GM12865 (cell line): ENCODE data around the gene PRRT1.

Source experiments
- DNase-seq: peaks from one replicate; pipeline ENCODE4 v3.0.0; 2010; ENCODE audit warnings: low read depth
- H3K4me3 ChIP-seq: 2 replicates; pipeline ENCODE4 v1.5.1; 2011; ENCODE audit warnings: mild to moderate bottlenecking, low read depth, low read length, control low read depth
- TF ChIP-seq, protein P1 (sequence below): IDR thresholded peaks from 2 replicates; pipeline ENCODE4 v1.5.1; 2011; ENCODE audit warnings: low read length, control low read depth, low read depth, inconsistent platforms; ENCODE audit not compliant: insufficient read depth; ENCODE audit errors: missing control alignments

The PRRT1 gene

DNA sequence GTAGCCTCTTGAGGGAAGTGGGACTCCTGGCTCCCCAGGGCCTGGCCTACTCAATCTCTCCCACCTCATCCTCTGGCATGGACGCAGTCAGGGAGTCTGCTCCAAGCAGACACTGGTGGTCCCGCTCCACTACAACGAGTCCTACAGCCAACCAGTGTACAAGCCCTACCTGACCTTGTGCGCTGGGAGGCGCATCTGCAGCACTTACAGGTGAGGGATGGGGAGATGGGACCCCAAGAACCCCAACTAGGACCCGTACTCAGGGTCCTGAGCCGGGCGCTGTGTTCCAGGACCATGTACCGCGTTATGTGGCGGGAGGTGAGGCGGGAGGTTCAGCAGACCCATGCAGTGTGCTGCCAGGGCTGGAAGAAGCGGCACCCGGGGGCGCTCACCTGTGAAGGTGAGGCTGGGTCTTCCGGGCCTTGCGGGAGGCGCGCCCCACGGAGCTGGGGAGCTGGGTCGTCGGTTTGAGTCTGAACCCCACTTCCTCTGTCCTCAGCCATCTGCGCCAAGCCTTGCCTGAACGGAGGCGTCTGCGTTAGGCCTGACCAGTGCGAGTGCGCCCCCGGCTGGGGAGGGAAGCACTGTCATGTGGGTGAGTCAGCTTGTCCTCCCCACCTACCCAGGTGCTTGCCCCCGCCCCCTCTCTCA is 14.8 kb upstream of the PRRT1 start:
- no peak for DNase-seq
- no peak overlapping the region for H3K4me3 ChIP-seq
- TF ChIP-seq, protein P1, sequence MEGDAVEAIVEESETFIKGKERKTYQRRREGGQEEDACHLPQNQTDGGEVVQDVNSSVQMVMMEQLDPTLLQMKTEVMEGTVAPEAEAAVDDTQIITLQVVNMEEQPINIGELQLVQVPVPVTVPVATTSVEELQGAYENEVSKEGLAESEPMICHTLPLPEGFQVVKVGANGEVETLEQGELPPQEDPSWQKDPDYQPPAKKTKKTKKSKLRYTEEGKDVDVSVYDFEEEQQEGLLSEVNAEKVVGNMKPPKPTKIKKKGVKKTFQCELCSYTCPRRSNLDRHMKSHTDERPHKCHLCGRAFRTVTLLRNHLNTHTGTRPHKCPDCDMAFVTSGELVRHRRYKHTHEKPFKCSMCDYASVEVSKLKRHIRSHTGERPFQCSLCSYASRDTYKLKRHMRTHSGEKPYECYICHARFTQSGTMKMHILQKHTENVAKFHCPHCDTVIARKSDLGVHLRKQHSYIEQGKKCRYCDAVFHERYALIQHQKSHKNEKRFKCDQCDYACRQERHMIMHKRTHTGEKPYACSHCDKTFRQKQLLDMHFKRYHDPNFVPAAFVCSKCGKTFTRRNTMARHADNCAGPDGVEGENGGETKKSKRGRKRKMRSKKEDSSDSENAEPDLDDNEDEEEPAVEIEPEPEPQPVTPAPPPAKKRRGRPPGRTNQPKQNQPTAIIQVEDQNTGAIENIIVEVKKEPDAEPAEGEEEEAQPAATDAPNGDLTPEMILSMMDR = no peak

DNA sequence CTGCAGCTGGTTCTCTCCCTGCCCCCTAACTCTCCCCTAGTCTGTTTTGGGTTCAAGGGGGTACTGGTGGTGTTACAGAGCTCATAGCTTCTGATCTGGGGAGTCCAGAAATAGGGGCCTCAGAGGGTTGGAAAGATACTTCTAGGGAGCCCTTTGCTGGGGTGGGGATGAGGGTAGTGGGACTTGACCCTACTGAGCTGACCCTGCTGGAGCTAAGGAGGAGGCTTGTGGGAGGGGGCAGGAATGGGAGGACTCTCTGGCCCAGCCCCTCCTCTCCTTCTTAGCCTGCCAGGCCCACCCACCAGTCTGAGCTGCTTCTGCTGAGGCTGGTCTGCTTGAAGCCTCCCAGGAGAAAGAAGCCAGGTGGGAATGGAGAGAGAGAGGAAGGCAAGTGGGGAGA is 12.6 kb upstream of the PRRT1 start, which contains the start of gene EGFL8:
Gene EGFL8 (plus strand): TSS at position 301 of the 400 bp plus-strand sequence. CDS start 1,571 bp downstream, outside the sequence.
- no peak for DNase-seq
- TF ChIP-seq, protein P1 = no peak
- H3K4me3 ChIP-seq = no peak within 1 kb of the TSS

DNA sequence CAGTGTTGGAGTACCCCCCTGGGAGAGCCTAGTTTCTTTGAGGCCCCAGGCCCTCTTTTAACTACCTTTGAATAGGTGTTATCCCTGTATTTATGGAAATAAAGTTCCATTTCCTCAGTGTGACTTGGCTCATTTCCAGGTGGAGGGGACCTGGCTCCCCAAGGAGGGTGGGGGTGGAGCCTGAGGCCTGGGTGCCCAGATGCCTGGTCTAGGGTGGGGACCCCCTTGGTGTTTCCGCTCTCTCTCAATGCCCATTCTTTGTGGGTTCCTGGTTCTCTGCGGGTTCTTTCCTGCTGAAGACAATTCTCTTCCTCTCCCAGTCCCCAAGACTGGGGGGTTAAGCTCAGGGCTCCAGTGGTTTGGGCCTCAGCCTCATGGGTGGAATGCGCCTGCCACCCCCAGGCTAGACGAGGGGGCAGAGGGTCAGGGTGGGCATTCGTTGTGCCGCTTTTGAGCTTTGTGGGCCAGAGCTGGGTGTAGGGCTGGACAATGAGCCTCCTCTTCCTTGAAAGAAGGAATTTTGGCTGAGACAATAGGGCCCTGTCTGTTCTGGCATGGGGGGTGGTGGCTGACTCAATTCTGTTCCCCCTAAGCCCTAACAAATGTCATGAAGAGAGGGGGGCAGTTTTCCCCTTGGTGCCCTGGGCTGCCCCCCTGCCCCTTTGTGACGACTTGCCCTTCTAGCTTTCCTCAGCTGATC is 12.0 kb upstream of the PRRT1 start:
- TF ChIP-seq, protein P1 = no peak
- DNase-seq = no peak
- no peak overlapping the region for H3K4me3 ChIP-seq

DNA sequence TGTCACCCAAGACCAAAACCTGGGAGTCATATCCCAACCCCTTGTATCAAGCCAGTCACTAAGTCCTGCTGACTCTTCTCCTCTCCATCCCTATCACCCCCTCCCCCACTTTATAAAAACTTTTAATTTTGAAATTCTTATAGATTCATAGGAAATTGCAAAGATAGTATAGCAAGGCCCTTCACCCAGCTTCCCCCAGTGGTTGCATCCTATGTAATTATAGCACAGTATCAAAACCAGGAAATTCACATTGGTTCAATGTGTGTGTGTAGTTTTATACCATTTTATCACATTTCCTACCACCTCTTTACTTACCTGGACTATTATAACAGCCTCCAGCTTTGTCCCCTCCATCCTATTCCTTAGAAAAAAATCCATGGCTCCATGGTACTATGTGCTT is 6.3 kb upstream of the PRRT1 start:
- TF ChIP-seq, protein P1 = no peak
- no peak for DNase-seq
- no peak overlapping the region for H3K4me3 ChIP-seq

DNA sequence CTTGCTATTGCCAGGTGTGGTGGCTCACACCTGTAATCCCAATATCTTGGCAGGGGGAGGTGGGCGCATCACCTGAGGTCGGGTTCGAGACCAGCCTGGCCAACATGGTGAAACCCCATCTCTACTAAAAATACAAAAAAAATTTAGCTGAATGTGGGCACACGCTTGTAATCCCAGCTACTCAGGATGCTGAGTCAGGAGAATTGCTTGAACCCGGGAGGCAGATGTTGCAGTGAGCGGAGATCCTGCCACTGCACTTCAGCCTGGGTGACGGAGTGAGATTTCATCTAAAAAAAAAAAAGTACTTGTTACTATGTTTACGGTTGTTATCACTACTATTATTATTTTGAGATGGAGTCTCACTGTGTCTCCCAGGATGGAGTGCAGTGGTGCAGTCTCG is 5.2 kb upstream of the PRRT1 start:
- H3K4me3 ChIP-seq = no peak overlapping the region
- no peak for DNase-seq
- TF ChIP-seq, protein P1 = no peak

DNA sequence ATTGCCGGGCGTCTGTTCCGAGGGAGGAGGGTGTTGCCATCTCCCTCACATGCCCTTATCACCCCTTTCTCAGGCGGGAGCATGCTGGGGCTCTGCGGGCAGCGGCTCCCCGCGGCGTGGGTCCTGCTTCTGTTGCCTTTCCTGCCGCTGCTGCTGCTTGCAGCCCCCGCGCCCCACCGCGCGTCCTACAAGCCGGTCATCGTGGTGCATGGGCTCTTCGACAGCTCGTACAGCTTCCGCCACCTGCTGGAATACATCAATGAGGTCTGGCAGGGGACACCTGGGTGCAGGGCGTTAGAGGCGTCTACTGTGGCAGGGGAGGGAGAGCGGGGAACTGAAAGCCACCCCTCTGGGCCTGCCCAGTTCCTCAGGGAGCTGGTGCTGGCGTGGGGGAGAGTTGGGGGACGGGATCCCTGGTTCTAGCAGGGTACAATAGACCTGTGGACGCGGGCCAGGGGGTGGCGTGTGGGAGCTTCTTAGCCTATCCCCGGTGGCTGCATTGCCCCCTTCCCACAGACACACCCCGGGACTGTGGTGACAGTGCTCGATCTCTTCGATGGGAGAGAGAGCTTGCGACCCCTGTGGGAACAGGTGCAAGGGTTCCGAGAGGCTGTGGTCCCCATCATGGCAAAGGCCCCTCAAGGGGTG is 2.9 kb upstream of the PRRT1 start:
- H3K4me3 ChIP-seq = peak overlapping the region; percentile 83
- TF ChIP-seq, protein P1 = peak; percentile 59
- DNase-seq = peak; percentile 84
